ENCODE measurements around the gene ASMTL. TPM values are rescaled to one million over a fixed set of nuclear protein-coding genes. Genes with fewer than 3 reads are reported as not detected.
A peak's percentile ranks its signal among the peaks of the same experiment; 100 is the strongest.

ASMTL gene
- total RNA-seq, 1 donor from 2014 or later: 46.1 TPM

GRCh38 chrX:1397001-1397400, 55.7 kb downstream of the ASMTL start:
- peaks cover 8% of the 10 kb centered on the region for H3K4me1 ChIP-seq
- H3K4me3 ChIP-seq: no peak overlapping the region
- H3K36me3 ChIP-seq: no peaks in the 10 kb centered on the region
- Mint-ChIP-seq H3K36me3 (peaks cover 11% of the 10 kb centered on the region), H3K27ac (no peak overlapping the region), H3K4me1 (peaks cover 22% of the 10 kb centered on the region), H3K4me3 (no peak overlapping the region), H3K27me3 (ENCODE audit: insufficient read depth, low read depth) (peaks cover 2% of the 10 kb centered on the region), H3K9me3 (no peaks in the 10 kb centered on the region)
- DNase-seq (ENCODE audit: low spot score): no peak
- no peak overlapping the region for H3K9ac ChIP-seq
- H3F3A ChIP-seq (ENCODE audit: low read depth): peaks cover 18% of the 10 kb centered on the region
- H2AFZ ChIP-seq (replicated peaks): no peak overlapping the region
- no peaks in the 10 kb centered on the region for H3K27me3 ChIP-seq
- peaks cover 7% of the 10 kb centered on the region for H4K20me1 ChIP-seq (ENCODE audit: low read depth)
- no peaks in the 10 kb centered on the region for H3K9me3 ChIP-seq (ENCODE audit: low read depth)
- no peak overlapping the region for H3K4me2 ChIP-seq
- H3K27ac ChIP-seq: no peak overlapping the region
- TF ChIP-seq CTCF (IDR thresholded peaks at IDR 0.05) (no peak), EZH2 (IDR thresholded peaks at IDR 0.05) (no peak), EZH2phosphoT487 (IDR thresholded peaks at IDR 0.05) (no peak)
- peaks cover 32% of the 10 kb centered on the region for H3K79me2 ChIP-seq (ENCODE audit: low read depth)

GRCh38 chrX:1395646-1396216, 57.0 kb downstream of the ASMTL start:
- peaks cover 43% of the 10 kb centered on the region for H3K79me2 ChIP-seq (ENCODE audit: low read depth)
- peaks cover 18% of the 10 kb centered on the region for H4K20me1 ChIP-seq (ENCODE audit: low read depth)
- no peaks in the 10 kb centered on the region for H3K9me3 ChIP-seq (ENCODE audit: low read depth)
- peak overlapping the region; percentile 0 for H3K27ac Mint-ChIP-seq
- no peak overlapping the region for H3K9ac ChIP-seq
- peaks cover 21% of the 10 kb centered on the region for H3F3A ChIP-seq (ENCODE audit: low read depth)
- H3K27me3 Mint-ChIP-seq (ENCODE audit: insufficient read depth, low read depth): peaks cover 4% of the 10 kb centered on the region
- peaks cover 15% of the 10 kb centered on the region for H3K36me3 Mint-ChIP-seq
- no peak overlapping the region for H3K4me2 ChIP-seq
- TF ChIP-seq EZH2phosphoT487 (IDR thresholded peaks at IDR 0.05) (no peak), EZH2 (IDR thresholded peaks at IDR 0.05) (no peak), CTCF (IDR thresholded peaks at IDR 0.05) (no peak)
- H3K4me3 ChIP-seq: no peak overlapping the region
- DNase-seq (ENCODE audit: low spot score): no peak
- H3K27ac ChIP-seq: no peak overlapping the region
- no peak overlapping the region for H2AFZ ChIP-seq (replicated peaks)
- H3K9me3 Mint-ChIP-seq: no peaks in the 10 kb centered on the region
- no peaks in the 10 kb centered on the region for H3K36me3 ChIP-seq
- no peaks in the 10 kb centered on the region for H3K27me3 ChIP-seq
- peak overlapping the region; percentile 14 for H3K4me3 Mint-ChIP-seq
- H3K4me1 Mint-ChIP-seq: peaks cover 27% of the 10 kb centered on the region
- peaks cover 13% of the 10 kb centered on the region for H3K4me1 ChIP-seq

- Histone ChIP-seq H3K36me3 (peaks cover 4% of the 10 kb centered on the region), H3K27ac (peak overlapping the region; percentile 58), H3K4me3 (no peak overlapping the region), H3K4me2 (peak overlapping the region; percentile 94), H4K20me1 (ENCODE audit: low read depth) (peaks cover 26% of the 10 kb centered on the region), H3K27me3 (no peaks in the 10 kb centered on the region), H3K79me2 (ENCODE audit: low read depth) (peaks cover 51% of the 10 kb centered on the region), H3K9me3 (ENCODE audit: low read depth) (no peaks in the 10 kb centered on the region), H2AFZ (replicated peaks) (no peak overlapping the region), H3K4me1 (peaks cover 19% of the 10 kb centered on the region), H3K9ac (no peak overlapping the region), H3F3A (ENCODE audit: low read depth) (peaks cover 18% of the 10 kb centered on the region)
- no peaks in the 10 kb centered on the region for H3K9me3 Mint-ChIP-seq
- H3K36me3 Mint-ChIP-seq: peaks cover 15% of the 10 kb centered on the region
- no peak for DNase-seq (ENCODE audit: low spot score)
- H3K4me3 Mint-ChIP-seq: peak overlapping the region; percentile 92
- peaks cover 4% of the 10 kb centered on the region for H3K27me3 Mint-ChIP-seq (ENCODE audit: insufficient read depth, low read depth)
- peaks cover 27% of the 10 kb centered on the region for H3K4me1 Mint-ChIP-seq
- TF ChIP-seq EZH2phosphoT487 (IDR thresholded peaks at IDR 0.05) (no peak), CTCF (IDR thresholded peaks at IDR 0.05) (no peak), EZH2 (IDR thresholded peaks at IDR 0.05) (no peak)
- peak overlapping the region; percentile 81 for H3K27ac Mint-ChIP-seq
These were observed 57.8 kb downstream of the ASMTL start for GRCh38 chrX:1394731-1395501.
